ENCODE measurements around the gene APOF.
A peak's percentile ranks its signal among the peaks of the same experiment; 100 is the strongest.
"Not testable (repeated sequence)": the region's sequence is repeated elsewhere in the genome, so short reads cannot be mapped to it uniquely, and the experiment has no call there.

The APOF gene

GRCh38 chr12:56361487-56362129 lies 1.0 kb downstream of the APOF start:
- no peak overlapping the region for H3K4me3 ChIP-seq (ENCODE audit: low read depth, low read length)
- no peak for DNase-seq (ENCODE audit: low read depth)
- no peak for TF ChIP-seq CTCF (IDR thresholded peaks at IDR 0.05; ENCODE audit: insufficient read depth, low read depth, low read length, missing control alignments)

- H3K4me3 ChIP-seq (ENCODE audit: low read depth, low read length), result peak within 1 kb of the TSS; percentile 96
- peak; percentile 100 for DNase-seq (ENCODE audit: low read depth)
- TF ChIP-seq CTCF (IDR thresholded peaks at IDR 0.05; ENCODE audit: insufficient read depth, low read depth, low read length, missing control alignments), result no peak
These were observed 2.5 kb downstream of the APOF start, which contains the start of gene STAT2 for GRCh38 chr12:56359851-56360767. STAT2 (minus strand) TSS chr12:56360107; CDS start chr12:56356571, 3,536 bp downstream.

GRCh38 chr12:56358836-56359532 lies 3.7 kb downstream of the APOF start:
- TF ChIP-seq CTCF (IDR thresholded peaks at IDR 0.05; ENCODE audit: insufficient read depth, low read depth, low read length, missing control alignments), result no peak
- peak; percentile 73 for DNase-seq (ENCODE audit: low read depth)
- H3K4me3 ChIP-seq (ENCODE audit: low read depth, low read length), result peak overlapping the region; percentile 96

- TF ChIP-seq CTCF (IDR thresholded peaks at IDR 0.05; ENCODE audit: insufficient read depth, low read depth, low read length, missing control alignments), result no peak
- no peak overlapping the region for H3K4me3 ChIP-seq (ENCODE audit: low read depth, low read length)
- no peak for DNase-seq (ENCODE audit: low read depth)
These were observed 11.3 kb downstream of the APOF start for GRCh38 chr12:56351325-56351724.

GRCh38 chr12:56350662-56351061 lies 12.0 kb downstream of the APOF start:
- no peak for TF ChIP-seq CTCF (IDR thresholded peaks at IDR 0.05; ENCODE audit: insufficient read depth, low read depth, low read length, missing control alignments)
- DNase-seq (ENCODE audit: low read depth), result no peak
- H3K4me3 ChIP-seq (ENCODE audit: low read depth, low read length), result no peak overlapping the region

GRCh38 chr12:56348776-56349175 lies 13.9 kb downstream of the APOF start:
- DNase-seq (ENCODE audit: low read depth), result no peak
- no peak overlapping the region for H3K4me3 ChIP-seq (ENCODE audit: low read depth, low read length)
- no peak for TF ChIP-seq CTCF (IDR thresholded peaks at IDR 0.05; ENCODE audit: insufficient read depth, low read depth, low read length, missing control alignments)

GRCh38 chr12:56347255-56347654 lies 15.4 kb downstream of the APOF start:
- DNase-seq (ENCODE audit: low read depth), result peak; percentile 44
- H3K4me3 ChIP-seq (ENCODE audit: low read depth, low read length), result not testable (repeated sequence)

All from GM12865 (cell line).